GM04504 (cell line): ENCODE measurements around the gene DDAH1.
"Not testable (repeated sequence)": the region's sequence is repeated elsewhere in the genome, so short reads cannot be mapped to it uniquely, and the experiment has no call there.

Experiments
- DNase-seq: peaks from one replicate; pipeline ENCODE4 v3.0.0-alpha.2; 2012; ENCODE audit warnings: low read depth

Gene DDAH1

DNA sequence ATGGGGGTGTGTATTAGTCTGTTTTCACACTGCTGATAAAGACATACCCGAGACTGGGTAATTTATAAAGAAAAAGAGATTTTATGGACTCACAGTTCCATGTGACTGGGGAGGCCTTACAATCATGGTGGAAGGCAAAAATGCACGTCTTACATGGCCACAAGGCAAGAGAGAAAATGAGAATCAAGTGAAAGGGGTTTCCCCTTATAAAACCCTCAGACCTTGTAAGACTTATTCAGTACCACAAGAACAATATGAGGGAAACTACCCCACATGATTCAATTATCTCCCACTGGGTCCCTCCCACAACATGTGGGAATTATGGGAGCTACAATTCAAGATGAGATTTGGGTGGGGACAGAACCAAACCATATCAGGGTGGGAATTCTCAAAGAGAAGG lies 5.2 kb upstream of the DDAH1 start:
- DNase-seq, result not testable (repeated sequence)

DNA sequence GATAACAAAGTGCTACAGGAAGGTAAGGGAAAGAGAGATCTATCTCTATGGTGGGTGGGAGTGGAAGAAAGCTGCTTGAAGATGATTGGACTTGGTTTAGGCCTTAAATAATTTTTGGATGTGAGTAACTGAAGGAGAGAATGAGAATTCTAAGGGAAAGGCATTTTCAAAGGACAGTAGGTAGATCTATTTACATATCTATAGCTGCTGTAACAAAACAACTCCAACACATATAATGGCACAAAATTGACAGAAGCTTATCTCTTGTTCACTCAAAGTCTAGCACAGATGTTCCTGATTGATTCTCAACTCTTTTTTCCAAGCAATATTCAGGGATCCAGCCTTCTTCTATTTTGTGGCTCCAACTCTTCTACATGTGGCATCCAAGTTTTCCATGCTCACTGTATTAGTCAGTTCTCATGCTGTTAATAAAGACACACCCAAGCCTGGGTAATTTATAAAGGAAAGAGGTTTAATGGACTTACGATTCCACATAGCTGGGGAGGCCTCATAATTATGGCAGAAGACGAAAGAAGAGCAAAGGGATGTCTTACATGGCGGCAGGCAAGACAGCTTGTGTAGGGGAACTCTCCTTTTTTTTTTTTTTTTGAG lies 3.1 kb upstream of the DDAH1 start:
- no peak for DNase-seq

GRCh38 chr1:85467036-85467435 lies 2.1 kb upstream of the DDAH1 start:
- DNase-seq, result no peak

DNA sequence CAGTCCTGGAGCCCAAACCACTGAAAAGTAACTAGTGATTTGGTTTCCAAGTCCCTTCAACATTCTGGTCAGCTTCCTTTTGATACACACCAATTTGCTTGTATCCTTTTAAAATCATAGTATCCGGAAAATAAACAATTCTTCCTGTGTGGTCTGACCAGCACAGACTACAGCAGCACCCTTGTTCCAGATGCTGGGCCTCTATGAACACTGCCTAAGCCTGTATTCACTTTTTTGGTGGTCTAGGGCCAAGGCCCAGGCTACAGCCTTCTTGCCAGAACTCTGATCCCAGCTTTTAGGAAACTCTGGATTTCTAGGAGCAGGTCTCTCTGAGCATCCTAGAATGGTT lies 801 bp upstream of the DDAH1 start:
- DNase-seq, result no peak

DNA sequence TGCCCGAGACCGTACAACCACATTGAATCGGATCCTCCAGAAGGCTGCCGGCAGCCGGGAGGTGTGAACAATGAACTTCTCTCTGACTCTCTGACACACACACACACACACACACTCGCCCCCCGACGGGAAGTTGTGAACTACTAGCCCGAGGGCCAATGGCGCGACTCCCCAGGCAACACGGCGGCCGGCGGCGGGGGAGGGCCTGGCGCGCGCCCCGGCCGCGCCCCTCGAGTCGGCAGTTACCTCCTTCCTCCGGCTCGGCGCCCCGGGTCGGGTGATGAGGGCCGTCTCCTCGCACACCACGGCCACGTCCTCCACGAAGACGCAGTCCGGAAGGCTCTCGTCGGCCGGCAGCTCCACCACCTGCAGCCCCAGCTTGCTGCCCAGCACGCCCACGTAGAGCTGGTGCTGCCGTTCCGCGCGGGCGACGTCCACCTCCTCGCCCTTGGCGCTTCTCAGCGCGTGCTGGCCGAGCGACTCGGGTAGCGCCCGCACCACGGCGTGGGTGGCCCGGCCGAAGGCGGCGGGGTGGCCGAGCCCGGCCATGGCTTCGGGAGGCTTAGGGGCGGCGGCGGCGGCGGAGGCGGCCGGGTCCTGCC lies 361 bp downstream of the DDAH1 start:
- DNase-seq, result peak; percentile 55

GRCh38 chr1:85463731-85464496 lies 1.0 kb downstream of the DDAH1 start:
- no peak for DNase-seq

DNA sequence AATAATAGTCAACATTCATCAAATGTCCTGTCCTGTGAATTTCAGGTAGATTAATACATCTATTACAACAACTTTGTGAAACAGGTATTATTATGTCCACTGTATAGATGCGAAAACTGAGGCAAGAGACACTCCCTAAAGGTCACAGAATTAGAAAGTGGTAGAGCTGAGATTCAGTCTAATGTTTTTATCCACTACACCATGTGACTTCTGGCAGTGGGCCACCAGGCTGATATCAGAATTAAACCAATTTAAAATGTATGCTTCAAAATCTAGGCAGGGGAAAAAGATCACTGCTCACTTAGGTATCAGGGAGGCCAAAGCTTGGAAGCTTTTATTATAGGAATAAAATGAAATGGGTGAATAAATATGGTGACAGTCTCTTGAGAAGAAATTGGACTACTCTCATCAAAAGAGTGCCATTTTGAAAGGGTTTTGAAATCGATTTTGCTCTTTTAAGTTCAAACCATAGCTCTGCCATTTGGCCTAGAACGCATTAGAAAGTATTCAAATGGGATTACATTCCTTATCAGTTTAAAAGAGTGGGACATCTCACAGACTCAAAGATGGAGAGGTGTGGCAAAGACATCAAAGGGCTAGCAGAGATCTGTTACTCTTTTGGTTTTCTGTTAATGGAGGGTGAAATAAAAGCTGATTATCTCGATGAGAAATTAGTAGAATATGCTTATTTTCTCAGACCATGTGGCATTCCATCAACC lies 1.9 kb downstream of the DDAH1 start:
- DNase-seq, result no peak

GRCh38 chr1:85461216-85461918 lies 3.6 kb downstream of the DDAH1 start:
- no peak for DNase-seq

- DNase-seq, result no peak
Measured at GRCh38 chr1:85460555-85461088, 4.3 kb downstream of the DDAH1 start.

DNA sequence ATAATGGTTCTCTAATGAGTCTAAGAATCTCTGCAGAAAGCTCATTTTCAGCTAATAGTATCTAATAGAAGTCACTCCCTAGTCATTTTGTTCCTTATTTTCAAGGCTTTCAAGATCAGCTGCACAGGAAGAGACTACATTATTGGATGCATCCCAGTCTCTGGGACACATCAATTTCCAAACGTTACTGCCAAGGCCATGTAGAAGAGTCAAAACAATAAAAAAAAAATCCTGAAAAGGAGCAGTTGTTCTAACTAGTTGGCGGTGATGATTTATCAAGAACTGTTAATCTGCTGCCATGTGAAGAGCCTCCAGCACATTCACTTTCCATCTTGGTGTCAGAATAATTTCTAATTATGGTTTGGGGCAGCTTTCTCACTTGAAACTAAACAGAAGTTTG lies 5.7 kb downstream of the DDAH1 start:
- DNase-seq, result no peak

DNA sequence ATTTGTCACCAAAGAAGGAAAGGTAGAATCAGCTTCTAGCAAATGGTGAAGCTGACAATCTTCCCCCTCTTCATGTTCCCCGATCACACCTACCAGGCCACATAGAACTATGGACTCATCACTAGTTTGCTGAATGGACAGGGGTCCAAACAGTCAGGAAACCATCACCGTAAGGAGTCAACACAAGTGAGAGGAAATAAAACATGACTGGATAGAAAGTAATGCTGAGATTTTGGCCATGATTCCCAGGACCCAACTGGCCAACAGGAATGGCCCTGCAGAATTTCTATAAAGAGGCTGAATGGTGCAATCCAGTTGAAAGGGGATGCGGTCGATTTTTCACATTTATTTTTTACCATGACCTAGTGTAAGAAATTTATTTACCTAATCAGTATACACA lies 10.7 kb downstream of the DDAH1 start:
- no peak for DNase-seq

GRCh38 chr1:85453640-85454194 lies 11.2 kb downstream of the DDAH1 start:
- DNase-seq, result no peak

GRCh38 chr1:85452948-85453347 lies 12.0 kb downstream of the DDAH1 start:
- no peak for DNase-seq

GRCh38 chr1:85451236-85451830 lies 13.6 kb downstream of the DDAH1 start:
- no peak for DNase-seq

DNA sequence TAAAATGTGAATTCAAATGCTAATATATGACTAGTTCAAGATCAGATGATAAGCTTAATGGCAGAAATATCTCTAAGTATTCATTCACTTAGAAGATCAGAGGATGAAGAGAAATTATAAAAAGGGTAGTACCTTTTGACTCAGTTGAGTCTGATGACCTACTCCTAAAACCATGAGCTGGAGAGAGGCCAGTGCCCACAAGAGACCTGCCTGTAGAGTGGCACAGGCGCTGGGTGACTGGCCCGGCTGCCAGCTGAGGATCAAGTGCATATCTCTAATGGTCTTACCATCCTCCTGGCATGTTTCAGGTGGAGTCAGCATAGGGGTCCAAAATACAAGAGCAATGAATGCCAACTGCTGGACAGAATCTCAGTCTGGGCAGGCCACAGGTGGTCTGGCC lies 14.1 kb downstream of the DDAH1 start:
- no peak for DNase-seq

DNA sequence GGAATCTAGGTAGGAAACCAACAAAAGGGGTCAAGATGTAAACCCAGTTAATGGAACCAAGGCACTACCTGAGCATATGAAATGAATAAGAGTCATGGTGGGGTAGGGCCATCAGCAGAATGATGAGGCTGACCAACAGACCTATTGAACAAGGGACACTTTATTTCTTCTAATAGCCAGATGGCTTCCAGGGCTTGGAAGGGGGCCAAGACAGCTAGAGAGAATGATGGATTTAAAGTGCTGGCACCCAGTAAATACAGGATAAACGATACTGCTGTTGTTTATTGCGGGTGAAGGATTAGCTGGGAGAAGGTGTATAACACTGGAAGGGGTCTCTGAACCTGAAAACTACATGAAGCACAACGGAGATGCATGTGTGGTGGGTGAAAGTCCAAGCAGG lies 15.6 kb downstream of the DDAH1 start:
- no peak for DNase-seq

GRCh38 chr1:85448358-85448757 lies 16.6 kb downstream of the DDAH1 start:
- DNase-seq, result no peak

- no peak for DNase-seq
Measured at GRCh38 chr1:85447006-85447943, 17.7 kb downstream of the DDAH1 start.

- no peak for DNase-seq
Measured at GRCh38 chr1:85445906-85446305, 19.1 kb downstream of the DDAH1 start.

- DNase-seq, result no peak
Measured at GRCh38 chr1:85444381-85444780, 20.6 kb downstream of the DDAH1 start.
